ENCODE data around the gene MEAF6. TPM values are rescaled to one million over a fixed set of nuclear protein-coding genes. Genes with fewer than 3 reads are reported as not detected.
"Not testable (repeated sequence)": the region's sequence is repeated elsewhere in the genome, so short reads cannot be mapped to it uniquely, and the experiment has no call there.

Gene MEAF6
- total and polyA plus RNA-seq, 2 of the 4 experiments (the other 2 are of a cell fraction), result 36.2 to 40.7 TPM

DNA sequence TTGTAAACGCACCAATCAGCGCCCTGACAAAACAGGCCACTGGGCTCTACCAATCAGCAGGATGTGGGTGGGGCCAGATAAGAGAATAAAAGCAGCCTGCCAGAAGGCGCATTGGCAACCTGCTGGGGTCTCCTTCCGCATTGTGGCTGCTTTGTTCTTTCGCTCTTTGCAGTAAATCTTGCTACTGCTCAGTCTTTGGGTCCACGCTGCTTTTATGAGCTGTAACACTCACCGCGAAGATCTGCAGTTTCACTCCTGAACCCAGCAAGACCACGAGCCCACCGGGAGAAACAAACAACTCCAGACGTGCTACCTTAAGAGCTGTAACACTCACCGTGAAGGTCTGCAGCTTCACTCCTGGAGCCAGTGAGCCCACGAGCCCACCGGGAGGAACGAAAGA, 4.4 kb upstream of the MEAF6 start:
- H3K4ac ChIP-seq (ENCODE audit: low read depth, low read length); H3K18ac ChIP-seq (ENCODE audit: low read depth, low read length); DNase-seq; H2AFZ ChIP-seq (replicated peaks; ENCODE audit: low read length, poor library complexity); CTCF ChIA-PET; H3K36me3 ChIP-seq (ENCODE audit: control insufficient read depth, insufficient read depth, low read length); H3K27ac ChIP-seq (ENCODE audit: insufficient read depth, low read length); dilution Hi-C loops (cut with HindIII; ENCODE audit: low sequenced_read_pairs, unreplicated experiment); intact Hi-C loops (cut with micrococcal nuclease); H2BK15ac ChIP-seq (ENCODE audit: low read depth, low read length); H2BK20ac ChIP-seq (ENCODE audit: low read depth, low read length); H3K27me3 ChIP-seq (ENCODE audit: control insufficient read depth, insufficient read depth, low read length); H3K9ac ChIP-seq (ENCODE audit: low read depth, low read length); H2AK9ac ChIP-seq (replicated peaks; ENCODE audit: low read depth, low read length, poor library complexity); H3K9me1 ChIP-seq (ENCODE audit: insufficient read depth, low read length); H2AK5ac ChIP-seq (ENCODE audit: low read depth, low read length); BruUV-seq (replicated peaks); H2BK120ac ChIP-seq (ENCODE audit: low read depth, low read length); POLR2A ChIA-PET (ENCODE audit: unreplicated experiment); H3K23ac ChIP-seq (ENCODE audit: low read depth, low read length); H3K4me1 ChIP-seq (ENCODE audit: control insufficient read depth, insufficient read depth, low read length); H3K79me1 ChIP-seq (ENCODE audit: low read depth in 1 of 2, low read length in 2 of 2); H3K4me2 ChIP-seq (ENCODE audit: low read depth, low read length); H2BK5ac ChIP-seq (ENCODE audit: low read depth, low read length, poor library complexity, severe bottlenecking); H4K5ac ChIP-seq (ENCODE audit: low read depth, low read length); H4K8ac ChIP-seq (ENCODE audit: low read depth in 2 of 2, low read length in 2 of 2); ATAC-seq (ENCODE audit: low read depth); H3K4me3 ChIP-seq (ENCODE audit: insufficient read depth, low read depth, low read length); H4K91ac ChIP-seq (ENCODE audit: insufficient read depth, low read depth, low read length); H3K14ac ChIP-seq (replicated peaks; ENCODE audit: low read depth, low read length); in situ Hi-C loops (cut with MboI; ENCODE audit: low sequenced_read_pairs); H3K56ac ChIP-seq (ENCODE audit: extremely low read depth, insufficient read depth, low read length); H4K20me1 ChIP-seq (ENCODE audit: insufficient read depth, low read length); H3K9me3 ChIP-seq (ENCODE audit: control insufficient read depth, insufficient read depth, low read length): not testable (repeated sequence)
- 91% methylated on average over 9 of the region's 15 CpGs; no CpG with 5 or more reads in 1 of the 2 experiments for WGBS, 2 experiments (ENCODE audit: extremely low coverage in 2 of 2, insufficient read length in 1 of 2)

DNA sequence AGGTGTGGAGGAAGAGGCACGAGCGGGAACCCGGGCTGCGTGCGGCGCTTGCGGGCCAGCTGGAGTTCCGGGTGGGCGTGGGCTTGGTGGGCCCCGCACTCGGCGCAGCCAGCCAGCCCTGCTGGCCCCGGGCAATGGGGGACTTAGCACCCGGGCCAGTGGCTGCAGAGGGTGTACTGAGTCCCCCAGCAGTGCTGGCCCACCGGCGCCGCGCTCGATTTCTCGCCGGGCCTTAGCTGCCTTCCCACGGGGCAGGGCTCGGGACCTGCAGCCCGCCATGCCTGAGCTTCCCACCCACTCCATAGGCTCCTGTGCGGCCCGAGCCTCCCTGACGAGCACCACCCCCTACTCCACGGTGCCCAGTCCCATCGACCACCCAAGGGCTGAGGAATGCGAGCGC, 3.7 kb upstream of the MEAF6 start:
- H3K79me1 ChIP-seq (ENCODE audit: low read depth in 1 of 2, low read length in 2 of 2); H3K23ac ChIP-seq (ENCODE audit: low read depth, low read length); DNase-seq; H2BK15ac ChIP-seq (ENCODE audit: low read depth, low read length); intact Hi-C loops (cut with micrococcal nuclease); in situ Hi-C loops (cut with MboI; ENCODE audit: low sequenced_read_pairs); H3K18ac ChIP-seq (ENCODE audit: low read depth, low read length); POLR2A ChIA-PET (ENCODE audit: unreplicated experiment); H2BK20ac ChIP-seq (ENCODE audit: low read depth, low read length); H3K9ac ChIP-seq (ENCODE audit: low read depth, low read length); H4K8ac ChIP-seq (ENCODE audit: low read depth in 2 of 2, low read length in 2 of 2); H3K27ac ChIP-seq (ENCODE audit: insufficient read depth, low read length); H4K20me1 ChIP-seq (ENCODE audit: insufficient read depth, low read length); H3K36me3 ChIP-seq (ENCODE audit: control insufficient read depth, insufficient read depth, low read length); H4K5ac ChIP-seq (ENCODE audit: low read depth, low read length); H3K9me1 ChIP-seq (ENCODE audit: insufficient read depth, low read length); BruUV-seq (replicated peaks); H2BK120ac ChIP-seq (ENCODE audit: low read depth, low read length); H3K9me3 ChIP-seq (ENCODE audit: control insufficient read depth, insufficient read depth, low read length); H2AFZ ChIP-seq (replicated peaks; ENCODE audit: low read length, poor library complexity); H4K91ac ChIP-seq (ENCODE audit: insufficient read depth, low read depth, low read length); H2AK5ac ChIP-seq (ENCODE audit: low read depth, low read length); H3K56ac ChIP-seq (ENCODE audit: extremely low read depth, insufficient read depth, low read length); H3K4ac ChIP-seq (ENCODE audit: low read depth, low read length); H3K14ac ChIP-seq (replicated peaks; ENCODE audit: low read depth, low read length); ATAC-seq (ENCODE audit: low read depth); H3K4me2 ChIP-seq (ENCODE audit: low read depth, low read length); H3K4me3 ChIP-seq (ENCODE audit: insufficient read depth, low read depth, low read length); dilution Hi-C loops (cut with HindIII; ENCODE audit: low sequenced_read_pairs, unreplicated experiment); H3K27me3 ChIP-seq (ENCODE audit: control insufficient read depth, insufficient read depth, low read length); H2BK5ac ChIP-seq (ENCODE audit: low read depth, low read length, poor library complexity, severe bottlenecking); H2AK9ac ChIP-seq (replicated peaks; ENCODE audit: low read depth, low read length, poor library complexity); H3K4me1 ChIP-seq (ENCODE audit: control insufficient read depth, insufficient read depth, low read length): not testable (repeated sequence)
- CTCF ChIA-PET, result interaction anchor here (0.6 kb wide), 1 partner anchor 1401 kb away, joined by 3 read pairs; no protein-coding TSS in a partner anchor
- WGBS, 2 experiments (ENCODE audit: extremely low coverage in 2 of 2, insufficient read length in 1 of 2), result 88% methylated on average over 10 of the region's 31 CpGs; no CpG with 5 or more reads in 1 of the 2 experiments
